ENCODE data around the gene CCN5.
"Not testable (repeated sequence)": the region's sequence is repeated elsewhere in the genome, so short reads cannot be mapped to it uniquely, and the experiment has no call there.

CCN5 gene

GRCh38 chr20:44695295-44695673 is 19.9 kb upstream of the CCN5 start:
- no peak for DNase-seq (ENCODE audit: low read depth in 3 of 3)

DNA sequence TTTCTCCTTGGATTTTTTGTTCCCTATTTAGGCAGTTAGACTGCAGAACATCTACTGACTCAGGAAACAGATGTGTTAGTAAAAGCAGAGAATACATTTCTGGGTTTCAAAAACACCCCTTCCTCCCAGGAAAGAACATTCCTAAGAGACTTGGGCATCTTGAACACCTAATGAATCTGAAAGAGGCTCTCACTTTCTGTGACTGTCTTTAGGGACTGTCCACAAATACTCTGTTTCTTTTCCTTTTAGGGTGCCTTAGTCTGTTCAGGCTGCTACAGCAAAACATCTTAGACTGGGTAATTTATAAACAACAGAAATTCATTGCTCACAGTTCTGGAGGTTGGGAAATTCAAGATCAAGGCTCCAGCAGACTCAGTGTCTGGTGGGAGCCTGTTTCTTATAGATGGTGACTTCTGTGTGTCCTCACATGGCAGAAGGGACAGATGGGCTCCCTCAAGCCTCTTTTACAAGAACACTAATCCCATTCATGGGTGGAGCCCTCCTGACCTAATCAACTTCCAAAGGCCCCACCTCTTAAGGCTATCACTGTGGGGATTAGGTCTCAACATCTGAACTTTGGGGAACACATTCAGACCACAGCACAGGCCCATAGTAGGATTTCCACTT is 19.4 kb upstream of the CCN5 start:
- no peak for DNase-seq (ENCODE audit: low read depth in 3 of 3)

DNA sequence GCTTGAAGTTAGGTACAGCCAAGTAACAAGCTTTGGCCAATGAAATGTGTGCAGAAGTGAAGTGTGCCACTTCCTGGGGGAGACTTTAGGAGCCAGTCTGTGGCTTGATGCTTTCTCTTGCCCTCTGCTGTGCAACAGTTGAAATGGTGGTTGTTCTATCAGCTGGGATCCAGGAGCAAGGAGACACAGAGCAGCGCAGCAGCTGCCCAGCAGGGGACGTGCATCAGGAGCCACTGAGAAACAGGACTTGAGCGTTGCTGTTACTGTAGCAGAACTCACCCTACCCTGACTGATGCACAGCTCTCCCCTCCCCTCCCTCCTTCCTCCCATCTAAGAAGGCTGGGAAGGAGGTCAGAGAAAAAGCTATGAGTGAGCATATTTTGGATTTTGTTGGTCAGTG is 18.9 kb upstream of the CCN5 start:
- no peak for DNase-seq (ENCODE audit: low read depth in 3 of 3)

DNA sequence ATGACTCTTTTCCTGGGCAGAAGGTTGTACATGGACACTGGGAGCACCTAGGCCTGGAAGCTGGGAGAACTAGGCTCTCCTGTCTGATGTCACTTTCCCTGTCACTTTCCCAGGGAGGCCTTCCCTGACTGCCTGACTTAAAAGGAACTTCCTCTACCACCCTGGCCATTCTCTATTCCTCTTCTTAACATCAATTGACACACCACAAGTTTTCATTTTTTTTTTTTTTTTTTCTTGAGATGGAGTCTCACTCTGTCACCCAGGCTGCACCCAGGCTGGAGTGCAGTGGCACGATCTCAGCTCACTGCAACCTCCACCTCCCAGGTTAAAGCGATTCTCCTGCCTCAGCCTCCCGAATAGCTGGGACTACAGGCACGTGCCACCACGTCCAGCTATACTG is 18.1 kb upstream of the CCN5 start:
- not testable (repeated sequence) for DNase-seq (ENCODE audit: low read depth in 3 of 3)

DNA sequence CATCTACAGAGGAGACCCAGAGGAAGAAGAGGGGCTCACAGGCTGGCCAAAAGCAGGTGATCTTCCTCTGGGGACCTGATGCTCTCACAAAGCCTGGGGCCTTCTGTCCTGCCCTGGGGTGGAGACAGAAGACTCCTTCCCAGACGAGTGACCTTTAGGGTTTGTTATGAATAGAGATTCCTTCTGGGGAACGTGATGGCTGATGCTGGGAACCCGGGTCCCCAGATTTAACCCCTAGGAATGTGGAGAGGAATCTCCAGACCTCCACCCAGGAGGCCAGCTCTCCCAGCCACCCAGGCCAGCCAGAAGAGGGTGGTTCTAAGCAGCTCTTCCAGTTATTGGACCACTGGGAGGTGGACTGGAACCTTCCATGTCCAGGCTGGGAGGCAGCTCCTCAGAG is 16.8 kb upstream of the CCN5 start:
- no peak for DNase-seq (ENCODE audit: low read depth in 3 of 3)

DNA sequence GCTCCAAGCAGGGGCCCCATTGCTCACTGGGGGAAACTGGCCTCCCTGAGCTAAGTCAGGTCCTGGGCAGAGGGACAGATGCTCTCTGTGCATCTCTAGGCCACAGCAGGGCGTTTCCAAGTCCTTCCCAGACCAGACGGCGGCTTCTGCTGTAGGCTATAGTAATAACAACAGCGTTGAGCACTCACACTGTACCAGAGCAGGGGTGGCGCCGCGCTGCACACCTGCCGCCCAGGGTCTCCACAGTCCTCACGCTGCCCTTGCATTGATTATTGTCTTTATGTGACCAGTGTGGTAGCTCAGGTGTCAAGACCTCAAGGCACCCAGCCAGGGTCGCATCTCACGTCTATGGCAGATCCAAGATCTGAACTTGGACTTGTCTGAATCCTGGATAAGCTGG is 14.9 kb upstream of the CCN5 start:
- DNase-seq (ENCODE audit: low read depth in 3 of 3), result no peak

DNA sequence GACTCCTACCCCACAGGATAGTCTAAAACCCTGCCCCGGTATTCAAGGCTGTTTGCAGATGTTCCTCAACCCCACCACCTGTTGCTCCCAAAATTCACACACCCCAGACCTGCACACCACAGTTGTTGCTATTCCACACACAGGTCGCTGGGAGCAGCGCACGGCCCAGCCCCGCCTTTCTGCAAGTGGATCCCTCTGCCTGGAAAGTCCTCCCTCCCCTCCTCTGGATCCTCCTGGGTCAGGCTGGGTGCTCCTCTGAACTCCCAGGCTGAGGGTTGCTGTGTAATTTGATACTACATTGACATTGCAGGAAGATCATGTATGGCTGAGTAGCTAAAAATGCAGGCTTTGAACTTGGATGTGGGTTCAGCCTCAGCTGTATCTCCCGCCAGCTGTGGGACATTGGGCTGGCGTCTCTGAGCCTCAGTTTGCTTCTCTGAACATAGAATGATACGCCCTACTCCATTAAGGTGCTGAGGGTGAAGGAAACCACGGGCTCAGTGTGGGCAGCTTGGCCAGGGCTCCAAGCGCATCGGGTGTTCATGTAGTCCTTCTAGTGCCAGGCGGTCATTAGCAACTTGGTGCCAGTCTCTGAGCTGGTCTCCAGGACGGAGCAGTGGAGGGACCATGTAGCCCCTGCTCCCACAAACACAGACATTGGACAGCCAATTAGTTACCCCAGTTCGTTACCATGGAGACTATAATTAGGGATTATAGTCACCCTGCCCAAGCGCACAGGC is 13.9 kb upstream of the CCN5 start:
- no peak for DNase-seq (ENCODE audit: low read depth in 3 of 3)

DNA sequence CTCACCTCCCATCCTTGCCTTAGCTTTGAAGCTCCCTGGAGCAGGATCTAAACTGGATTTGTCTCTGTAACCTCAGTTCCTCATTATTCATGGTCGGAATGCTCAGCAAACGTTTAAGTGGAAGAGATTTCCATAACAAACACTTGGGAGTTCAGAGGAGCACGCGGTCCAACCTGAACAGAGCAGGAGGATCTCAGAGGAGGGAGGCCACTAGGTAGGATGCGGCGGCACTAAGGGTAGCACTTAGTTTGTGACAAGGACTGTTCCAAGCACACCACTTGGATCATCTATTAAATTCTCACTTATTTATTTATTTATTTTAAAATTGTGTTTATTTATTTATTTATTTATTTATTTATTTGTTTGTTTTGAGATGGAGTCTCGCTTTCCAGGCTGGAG is 13.3 kb upstream of the CCN5 start:
- DNase-seq (ENCODE audit: low read depth in 3 of 3), result no peak

DNA sequence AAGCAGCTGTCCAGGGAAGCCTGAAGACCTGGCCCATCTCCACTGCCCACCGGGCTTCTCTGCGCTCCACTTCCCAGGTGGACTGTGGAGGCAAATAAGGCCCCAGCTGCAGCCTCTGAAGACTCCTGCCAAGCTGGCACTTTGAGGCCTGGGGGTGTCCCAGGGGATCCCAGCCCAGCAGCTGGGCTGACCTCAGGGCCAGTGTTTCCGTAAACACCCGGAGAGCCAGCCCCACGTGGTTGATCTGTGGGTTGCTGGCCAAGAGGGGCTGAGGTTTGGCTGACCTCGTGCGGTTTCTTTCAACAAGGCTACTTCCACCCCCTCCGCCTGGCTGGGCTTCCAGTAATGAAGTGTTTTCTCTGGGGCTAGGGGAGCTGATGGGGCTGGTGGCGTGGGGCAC is 12.4 kb upstream of the CCN5 start:
- no peak for DNase-seq (ENCODE audit: low read depth in 3 of 3)

- no peak for DNase-seq (ENCODE audit: low read depth in 3 of 3)
Observed at GRCh38 chr20:44703183-44703925, 11.8 kb upstream of the CCN5 start.

GRCh38 chr20:44703956-44704488 is 11.1 kb upstream of the CCN5 start:
- DNase-seq (ENCODE audit: low read depth in 3 of 3), result no peak

- DNase-seq (ENCODE audit: low read depth in 3 of 3), result no peak
Observed at GRCh38 chr20:44704551-44704971, 10.6 kb upstream of the CCN5 start.

DNA sequence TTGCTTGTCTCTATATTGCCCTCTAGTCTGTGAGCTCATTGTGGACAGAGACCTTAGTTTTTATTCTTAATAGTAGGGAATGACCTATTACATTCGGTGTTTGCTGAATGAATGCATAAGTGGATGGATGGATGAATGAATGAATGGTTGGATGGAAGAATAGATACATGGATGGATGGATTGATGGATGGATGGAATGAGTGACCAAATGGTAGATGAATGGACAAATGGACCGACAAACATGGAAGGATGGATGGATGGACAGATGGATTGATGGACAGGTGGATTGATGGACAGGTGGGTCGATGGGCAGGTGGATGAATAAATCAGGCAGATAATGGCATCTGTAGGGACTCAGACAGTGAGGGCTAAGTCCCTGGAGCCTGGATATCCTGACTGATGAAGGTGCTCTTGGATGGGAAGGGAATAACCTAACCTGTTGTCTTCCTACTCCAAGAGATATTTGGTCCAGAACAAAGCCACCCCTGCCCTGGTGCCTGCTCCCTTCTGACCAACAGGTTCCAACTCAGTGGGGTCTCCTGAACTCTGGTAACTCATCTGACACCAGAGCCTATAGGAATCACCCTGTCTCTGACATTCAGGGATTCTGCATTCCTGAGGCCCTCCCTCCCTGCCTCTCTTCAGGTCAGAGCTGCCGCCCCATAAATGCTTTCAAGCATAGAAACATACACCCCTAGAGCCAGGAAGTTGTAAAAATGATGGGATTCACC is 9.6 kb upstream of the CCN5 start:
- no peak for DNase-seq (ENCODE audit: low read depth in 3 of 3)

GRCh38 chr20:44706301-44707017 is 8.7 kb upstream of the CCN5 start:
- no peak for DNase-seq (ENCODE audit: low read depth in 3 of 3)

DNA sequence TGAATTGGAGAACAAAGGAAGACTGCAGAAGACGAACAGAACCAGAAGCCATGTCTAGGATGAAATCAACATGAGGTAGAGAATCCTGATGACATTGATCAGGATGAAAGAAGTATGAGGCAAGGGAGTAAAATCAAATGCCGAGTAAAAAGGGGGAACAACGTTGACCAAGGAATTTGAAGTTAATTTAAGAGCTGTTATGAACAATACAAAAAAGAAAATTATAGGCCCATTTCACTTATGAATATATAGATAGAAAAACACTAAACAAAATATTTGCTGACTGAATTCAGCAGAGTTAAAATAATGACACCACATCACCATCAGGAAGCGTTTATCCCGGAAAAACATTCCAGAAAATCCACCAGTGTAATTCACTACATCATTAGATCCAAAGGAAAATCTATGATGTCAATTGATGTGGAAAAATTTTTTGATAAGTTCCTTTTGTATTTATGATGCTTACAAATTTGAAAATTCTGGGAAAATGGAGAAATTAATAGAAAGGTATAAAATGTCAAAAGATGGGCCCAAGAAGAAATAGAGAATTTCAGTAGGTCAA is 8.1 kb upstream of the CCN5 start:
- no peak for DNase-seq (ENCODE audit: low read depth in 3 of 3)

- DNase-seq (ENCODE audit: low read depth in 3 of 3), result no peak
Observed at GRCh38 chr20:44709380-44709779, 5.8 kb upstream of the CCN5 start.

DNA sequence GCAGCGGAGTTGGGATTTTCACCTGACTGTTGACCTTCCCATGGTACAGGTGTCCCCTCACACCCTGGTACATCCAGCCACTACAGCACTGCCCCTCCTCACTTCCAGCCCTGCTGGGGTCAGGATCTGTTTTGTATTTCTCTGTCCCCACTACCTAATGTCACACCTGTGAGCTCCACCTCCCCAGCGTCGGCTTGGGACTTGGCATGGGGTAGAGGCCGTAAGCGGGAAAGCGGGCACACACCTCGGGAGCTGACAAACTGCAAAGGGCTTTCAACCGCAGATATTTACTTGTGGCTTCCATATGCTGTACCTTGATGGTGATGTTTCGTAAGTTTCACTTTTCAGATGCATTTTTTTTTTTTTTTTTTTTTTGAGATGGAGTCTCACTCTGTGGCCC is 5.4 kb upstream of the CCN5 start:
- no peak for DNase-seq (ENCODE audit: low read depth in 3 of 3)

- no peak for DNase-seq (ENCODE audit: low read depth in 3 of 3)
Observed at GRCh38 chr20:44711237-44711636, 3.9 kb upstream of the CCN5 start.

DNA sequence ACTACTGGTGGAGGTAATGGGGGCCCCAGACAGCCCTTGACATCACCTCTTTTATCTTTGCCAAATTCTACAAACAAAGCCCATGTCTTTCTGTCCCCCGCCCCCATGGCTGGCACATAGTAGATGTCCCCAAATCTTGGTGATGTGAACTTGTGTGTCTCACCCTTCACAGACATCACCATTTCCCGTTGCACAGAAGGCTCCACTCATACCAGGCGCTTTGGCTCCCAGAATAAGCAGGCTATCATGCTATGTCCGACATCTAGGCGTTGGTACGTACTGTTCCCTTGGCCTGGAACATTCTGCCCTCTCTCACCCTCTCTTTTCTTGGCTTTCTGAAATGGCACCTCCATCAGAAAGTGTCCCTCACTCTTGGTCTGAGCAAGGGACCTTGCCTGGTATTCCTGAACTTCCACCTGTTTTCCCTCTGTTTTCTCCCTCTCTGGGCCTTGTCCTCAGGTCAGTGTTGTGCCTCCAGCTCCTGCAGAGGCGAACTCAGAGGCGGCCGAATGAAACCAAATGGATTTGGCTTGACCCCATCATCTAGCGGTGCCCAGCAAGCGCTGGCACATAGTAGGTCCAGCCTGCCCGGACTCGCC is 968 bp upstream of the CCN5 start:
- no peak for DNase-seq (ENCODE audit: low read depth in 3 of 3)

GRCh38 chr20:44715499-44716308 is 535 bp downstream of the CCN5 start:
- no peak for DNase-seq (ENCODE audit: low read depth in 3 of 3)

Measured in stimulated activated CD4-positive, alpha-beta T cell treated with anti-CD3 and anti-CD28 coated beads, TNF-alpha, amount 100 ng/mL, for 48 hours (primary cell).